IPS-18a (cell line): ENCODE data around the gene NRP2.

Source experiments
- H3K27ac ChIP-seq: one replicate; pipeline ENCODE4 v1.5.1; 2013; ENCODE audit warnings: low read length
- H3K27me3 ChIP-seq: one replicate; pipeline ENCODE4 v1.6.1; 2013; ENCODE audit warnings: mild to moderate bottlenecking, low read length; ENCODE audit not compliant: control insufficient read depth, insufficient read depth
- H3K36me3 ChIP-seq: one replicate; pipeline ENCODE4 v1.6.1; 2013; ENCODE audit warnings: low read depth, low read length; ENCODE audit not compliant: control insufficient read depth
- H3K4me1 ChIP-seq: one replicate; pipeline ENCODE4 v1.6.1; 2013; ENCODE audit warnings: low read depth, low read length; ENCODE audit not compliant: control insufficient read depth
- H3K4me3 ChIP-seq: one replicate; pipeline ENCODE4 v1.5.1; 2013; ENCODE audit warnings: low read length
- H3K9ac ChIP-seq: one replicate; pipeline ENCODE4 v1.6.1; 2013; ENCODE audit warnings: mild to moderate bottlenecking, low read length, moderate library complexity
- H3K9me3 ChIP-seq: one replicate; pipeline ENCODE4 v1.6.1; 2013; ENCODE audit warnings: low read depth, low read length; ENCODE audit not compliant: control insufficient read depth

The NRP2 gene

DNA sequence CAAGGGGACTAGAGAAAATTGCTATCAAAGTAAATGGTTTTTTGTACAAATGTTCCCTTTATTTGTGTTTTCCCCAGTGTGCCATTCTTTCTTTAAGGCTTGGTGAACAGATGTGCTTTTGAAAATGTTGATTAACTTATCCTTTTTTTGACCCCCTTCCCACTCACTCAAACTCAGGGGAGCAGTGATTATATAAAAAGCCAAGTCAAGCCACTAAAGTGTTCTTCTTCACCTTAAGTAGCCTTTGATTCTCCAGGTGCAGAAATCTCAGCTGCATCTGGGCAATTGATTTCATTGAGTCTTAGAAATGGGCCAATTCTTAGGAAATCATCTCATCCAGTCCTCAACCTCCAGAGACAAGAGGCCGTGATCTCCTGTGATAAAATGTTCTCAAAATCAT, 107.6 kb downstream of the NRP2 start:
- no peaks in the 10 kb centered on the region for H3K4me1 ChIP-seq
- H3K36me3 ChIP-seq = peaks cover 7% of the 10 kb centered on the region
- no peak overlapping the region for H3K9ac ChIP-seq
- no peaks in the 10 kb centered on the region for H3K9me3 ChIP-seq
- H3K4me3 ChIP-seq = no peak overlapping the region
- no peaks in the 10 kb centered on the region for H3K27me3 ChIP-seq
- no peak overlapping the region for H3K27ac ChIP-seq

DNA sequence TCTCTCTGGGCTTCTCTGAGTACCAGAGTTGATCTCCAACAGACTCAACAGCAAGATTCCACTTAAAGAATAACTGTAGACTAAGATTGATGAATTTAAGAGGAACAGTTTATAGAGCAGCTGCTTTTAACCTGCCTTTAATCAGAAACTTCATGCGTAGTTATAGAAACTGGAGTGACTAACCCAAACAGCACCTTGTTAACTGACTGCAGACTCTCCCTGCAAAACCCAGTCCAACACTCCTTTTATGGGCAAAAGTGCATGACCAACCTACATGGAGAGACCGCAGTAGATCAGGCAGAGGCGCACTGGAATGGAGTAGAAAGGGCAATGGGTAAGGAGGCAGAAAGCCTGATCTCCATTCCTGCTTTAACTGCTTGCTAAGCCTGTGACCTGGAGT, 110.6 kb downstream of the NRP2 start:
- no peaks in the 10 kb centered on the region for H3K27me3 ChIP-seq
- peaks cover 7% of the 10 kb centered on the region for H3K4me1 ChIP-seq
- no peak overlapping the region for H3K27ac ChIP-seq
- no peaks in the 10 kb centered on the region for H3K9me3 ChIP-seq
- no peak overlapping the region for H3K9ac ChIP-seq
- no peak overlapping the region for H3K4me3 ChIP-seq
- peaks cover 12% of the 10 kb centered on the region for H3K36me3 ChIP-seq

DNA sequence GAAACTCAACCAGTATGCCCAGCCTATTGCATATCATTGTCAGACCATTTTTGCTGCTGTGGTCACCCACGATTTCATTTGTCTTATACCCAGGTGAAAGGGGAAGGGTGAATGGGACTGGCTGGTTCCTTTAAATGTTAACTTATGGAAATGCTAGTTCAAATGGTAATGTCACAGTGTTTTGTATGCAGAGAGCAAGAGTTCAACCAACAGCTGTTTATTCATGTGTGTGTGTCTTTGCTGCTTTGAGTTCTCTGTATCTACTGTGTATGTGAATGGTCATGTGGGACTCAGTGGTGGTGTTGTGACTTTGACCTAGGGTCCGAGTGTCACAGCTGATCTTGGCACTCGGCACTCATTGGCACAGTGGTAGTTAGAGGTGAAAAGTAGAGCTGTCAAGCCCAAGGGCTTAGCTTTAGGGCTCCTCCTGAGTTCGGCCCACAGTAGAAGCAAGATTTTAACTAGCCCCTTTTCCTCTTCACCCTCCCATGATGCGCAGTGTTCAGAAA, 114.6 kb downstream of the NRP2 start:
- peaks cover 12% of the 10 kb centered on the region for H3K36me3 ChIP-seq
- H3K9me3 ChIP-seq = no peaks in the 10 kb centered on the region
- peaks cover 7% of the 10 kb centered on the region for H3K4me1 ChIP-seq
- H3K27ac ChIP-seq = no peak overlapping the region
- no peak overlapping the region for H3K4me3 ChIP-seq
- H3K27me3 ChIP-seq = no peaks in the 10 kb centered on the region
- no peak overlapping the region for H3K9ac ChIP-seq

DNA sequence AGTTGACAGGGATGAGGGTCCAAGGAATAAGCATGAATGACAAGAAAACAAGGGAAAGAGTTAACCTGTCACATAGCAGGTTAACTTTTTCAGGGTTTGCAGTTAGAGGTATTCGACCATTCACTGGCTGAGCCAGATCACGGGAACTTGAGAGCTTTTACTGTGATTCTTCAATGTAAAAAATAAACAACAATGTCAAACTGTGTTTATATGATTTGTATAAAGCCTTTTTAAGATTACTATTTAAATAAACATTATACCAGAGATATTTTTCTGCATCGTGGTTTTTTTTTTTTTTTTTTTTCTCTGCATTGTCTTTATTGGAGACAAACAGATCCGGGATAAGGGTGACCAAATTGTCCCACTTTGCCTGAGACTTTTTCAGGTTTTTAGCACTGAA, 115.6 kb downstream of the NRP2 start:
- Histone ChIP-seq H3K4me1 (peaks cover 7% of the 10 kb centered on the region), H3K27ac (no peak overlapping the region), H3K9me3 (no peaks in the 10 kb centered on the region), H3K27me3 (no peaks in the 10 kb centered on the region), H3K4me3 (no peak overlapping the region), H3K9ac (no peak overlapping the region), H3K36me3 (peaks cover 7% of the 10 kb centered on the region)

DNA sequence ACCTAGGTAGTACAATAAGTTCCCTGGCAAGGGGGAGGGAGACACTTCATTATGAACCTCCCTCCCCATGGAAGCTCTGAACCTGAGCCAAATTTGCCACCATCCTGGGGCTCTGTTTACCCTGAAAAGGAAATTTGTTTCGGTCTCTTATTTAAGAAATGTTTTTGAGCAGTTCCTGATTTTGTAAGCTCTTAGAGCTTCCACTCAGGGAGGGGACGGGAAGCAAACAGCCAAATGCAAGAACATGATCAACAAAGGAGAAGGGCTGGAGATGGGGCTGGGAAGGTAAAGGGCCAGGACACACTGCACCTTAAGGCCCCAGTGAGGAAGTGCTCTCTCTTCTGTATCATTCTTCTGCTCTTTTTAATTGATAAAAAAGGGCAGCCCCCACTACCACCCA, 117.9 kb downstream of the NRP2 start:
- H3K4me1 ChIP-seq = peaks cover 7% of the 10 kb centered on the region
- H3K27me3 ChIP-seq = no peaks in the 10 kb centered on the region
- H3K27ac ChIP-seq = no peak overlapping the region
- H3K9me3 ChIP-seq = no peaks in the 10 kb centered on the region
- peaks cover 5% of the 10 kb centered on the region for H3K36me3 ChIP-seq
- H3K4me3 ChIP-seq = no peak overlapping the region
- no peak overlapping the region for H3K9ac ChIP-seq

DNA sequence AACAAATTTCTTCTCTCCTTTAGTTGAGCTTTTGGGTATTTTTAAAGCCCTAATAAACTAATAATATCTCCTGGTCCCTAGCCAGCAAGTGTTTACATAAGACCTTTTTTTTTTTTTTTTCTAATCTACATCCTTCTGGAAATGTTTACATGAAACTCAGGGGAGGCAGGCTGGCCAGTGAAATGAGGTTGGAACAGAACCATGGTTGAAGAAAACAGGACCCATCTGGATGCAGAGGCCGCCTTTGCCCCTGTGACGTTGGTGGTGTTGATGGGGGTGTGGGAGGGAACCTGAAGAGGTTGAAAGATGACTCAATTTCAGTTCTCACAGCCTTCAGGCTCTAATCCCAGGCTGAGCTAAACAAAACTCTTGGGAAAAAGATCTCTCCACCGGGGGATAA, 118.5 kb downstream of the NRP2 start:
- H3K27ac ChIP-seq = no peak overlapping the region
- H3K9ac ChIP-seq = no peak overlapping the region
- H3K4me1 ChIP-seq = peaks cover 7% of the 10 kb centered on the region
- no peak overlapping the region for H3K4me3 ChIP-seq
- H3K9me3 ChIP-seq = no peaks in the 10 kb centered on the region
- no peaks in the 10 kb centered on the region for H3K27me3 ChIP-seq
- H3K36me3 ChIP-seq = peaks cover under 1% of the 10 kb centered on the region

DNA sequence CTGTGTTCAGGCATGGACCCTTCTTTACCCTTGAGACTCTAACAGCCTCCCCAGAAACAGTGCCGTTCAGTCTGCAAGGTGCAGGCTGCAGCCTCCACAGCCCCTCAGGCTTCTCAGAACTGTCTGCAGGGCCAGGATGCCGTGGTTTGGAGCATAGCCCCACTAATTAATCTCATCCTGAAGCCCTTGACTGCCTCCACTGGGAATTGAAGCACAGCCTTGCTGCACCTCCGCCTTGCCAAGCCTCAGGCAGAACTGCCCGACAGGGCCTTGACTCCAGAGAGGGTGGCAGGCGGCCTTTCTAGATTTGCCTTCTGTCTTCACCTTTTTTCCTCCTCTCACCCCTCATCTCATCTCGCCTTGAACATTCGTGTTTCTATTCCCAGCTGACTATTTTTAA, 119.8 kb downstream of the NRP2 start:
- no peaks in the 10 kb centered on the region for H3K27me3 ChIP-seq
- H3K9me3 ChIP-seq = no peaks in the 10 kb centered on the region
- H3K4me3 ChIP-seq = no peak overlapping the region
- H3K36me3 ChIP-seq = no peaks in the 10 kb centered on the region
- no peaks in the 10 kb centered on the region for H3K4me1 ChIP-seq
- no peak overlapping the region for H3K27ac ChIP-seq
- H3K9ac ChIP-seq = no peak overlapping the region

DNA sequence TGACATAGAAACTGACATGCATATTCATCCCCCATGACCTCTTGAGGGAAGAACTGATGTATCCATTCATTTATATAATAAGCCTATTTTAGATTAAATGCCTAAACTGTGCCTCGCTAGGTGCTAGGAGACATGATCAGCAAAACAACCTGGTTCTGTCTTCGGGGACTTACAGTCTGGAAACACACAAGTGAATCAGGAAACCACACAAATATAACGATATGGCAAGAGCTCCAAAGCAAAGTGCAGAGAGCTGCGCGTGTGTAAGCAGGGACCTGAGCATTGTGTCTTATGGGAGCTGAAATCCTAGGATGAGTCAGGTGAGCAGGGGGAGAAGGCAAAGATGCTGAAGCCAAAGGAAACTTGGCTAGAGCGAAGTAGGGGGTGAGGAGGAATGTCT, 120.6 kb downstream of the NRP2 start:
- Histone ChIP-seq H3K27ac (no peak overlapping the region), H3K4me1 (no peaks in the 10 kb centered on the region), H3K4me3 (no peak overlapping the region), H3K27me3 (no peaks in the 10 kb centered on the region), H3K9me3 (no peaks in the 10 kb centered on the region), H3K9ac (no peak overlapping the region), H3K36me3 (no peaks in the 10 kb centered on the region)

DNA sequence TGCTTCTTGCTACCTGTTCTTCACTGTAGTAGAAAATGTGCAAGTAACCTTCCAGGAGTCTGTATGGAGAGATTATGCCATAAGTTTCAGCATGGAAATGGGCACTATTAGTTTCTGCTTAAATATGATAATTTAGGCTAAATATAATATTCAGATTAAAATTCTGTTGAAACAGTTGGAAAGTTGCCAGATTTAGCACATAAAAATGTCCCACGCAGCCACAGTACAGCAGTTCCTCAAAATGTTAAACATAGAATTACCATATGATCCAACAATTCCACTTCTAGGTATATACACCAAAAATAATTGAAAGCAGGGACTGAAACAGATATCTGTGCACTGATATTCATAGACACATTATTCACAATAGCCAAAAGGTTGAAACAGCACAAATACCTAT, 121.2 kb downstream of the NRP2 start:
- no peak overlapping the region for H3K4me3 ChIP-seq
- H3K36me3 ChIP-seq = no peaks in the 10 kb centered on the region
- no peaks in the 10 kb centered on the region for H3K9me3 ChIP-seq
- no peaks in the 10 kb centered on the region for H3K4me1 ChIP-seq
- no peak overlapping the region for H3K27ac ChIP-seq
- no peaks in the 10 kb centered on the region for H3K27me3 ChIP-seq
- no peak overlapping the region for H3K9ac ChIP-seq

DNA sequence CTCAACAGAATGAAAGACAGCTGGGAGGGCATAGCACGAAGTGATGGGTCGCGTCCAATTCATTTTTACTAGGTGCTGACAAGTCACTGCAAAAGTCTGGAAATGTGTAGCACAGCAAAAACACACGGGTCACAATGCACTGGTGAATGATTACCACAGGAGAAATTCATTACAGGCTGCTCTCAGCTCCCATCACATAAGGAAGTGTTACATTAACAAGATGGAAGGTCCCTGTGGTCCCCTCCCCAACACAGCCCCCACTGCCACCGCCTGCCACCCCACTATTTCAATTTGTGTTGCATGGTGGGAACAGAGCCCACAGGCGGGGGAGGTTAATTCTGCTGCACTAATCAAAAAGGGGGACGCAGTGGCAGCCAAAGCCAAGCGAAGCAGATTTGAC, 122.8 kb downstream of the NRP2 start:
- Histone ChIP-seq H3K27me3 (no peaks in the 10 kb centered on the region), H3K36me3 (no peaks in the 10 kb centered on the region), H3K27ac (no peak overlapping the region), H3K9ac (no peak overlapping the region), H3K4me1 (no peaks in the 10 kb centered on the region), H3K9me3 (no peaks in the 10 kb centered on the region), H3K4me3 (no peak overlapping the region)

DNA sequence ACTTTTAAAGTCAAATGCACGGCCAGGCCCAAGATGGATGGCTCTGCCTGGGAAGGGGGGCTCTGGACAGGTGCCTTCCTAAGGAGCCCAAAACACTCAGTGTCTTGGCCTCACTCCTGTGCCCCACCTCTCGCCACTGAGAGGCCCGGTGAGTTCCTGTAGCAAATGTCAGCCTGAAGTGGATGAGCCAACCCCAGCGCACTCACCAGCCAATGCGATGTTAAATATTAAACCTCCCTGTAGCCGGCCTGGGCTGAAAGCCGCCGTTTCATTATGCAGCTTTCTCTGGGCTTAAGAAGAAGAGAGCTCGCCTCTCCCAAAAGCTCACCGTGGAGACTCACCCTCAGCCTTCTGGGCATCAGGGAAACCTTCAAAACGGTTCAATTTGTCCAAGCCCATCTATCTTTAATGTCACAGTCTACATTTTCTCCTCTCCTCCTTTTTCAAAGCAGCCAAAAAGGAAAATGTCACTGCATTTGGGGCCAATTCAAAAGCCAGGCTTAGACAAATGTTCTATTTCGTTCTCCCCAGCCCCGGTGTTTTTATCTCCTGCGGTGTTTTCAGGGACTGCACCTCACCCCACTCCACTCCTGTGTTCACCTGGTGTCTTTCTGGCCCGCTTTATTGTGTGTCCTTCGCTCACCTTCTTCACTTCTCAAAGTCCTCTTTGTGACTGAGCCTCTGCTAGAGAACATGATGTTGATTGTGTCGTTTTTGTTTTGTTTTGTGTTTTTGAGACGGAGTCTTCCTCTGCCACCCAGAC, 124.0 kb downstream of the NRP2 start:
- H3K4me1 ChIP-seq = no peaks in the 10 kb centered on the region
- no peak overlapping the region for H3K27ac ChIP-seq
- no peak overlapping the region for H3K9ac ChIP-seq
- no peak overlapping the region for H3K4me3 ChIP-seq
- no peaks in the 10 kb centered on the region for H3K9me3 ChIP-seq
- no peaks in the 10 kb centered on the region for H3K27me3 ChIP-seq
- no peaks in the 10 kb centered on the region for H3K36me3 ChIP-seq

DNA sequence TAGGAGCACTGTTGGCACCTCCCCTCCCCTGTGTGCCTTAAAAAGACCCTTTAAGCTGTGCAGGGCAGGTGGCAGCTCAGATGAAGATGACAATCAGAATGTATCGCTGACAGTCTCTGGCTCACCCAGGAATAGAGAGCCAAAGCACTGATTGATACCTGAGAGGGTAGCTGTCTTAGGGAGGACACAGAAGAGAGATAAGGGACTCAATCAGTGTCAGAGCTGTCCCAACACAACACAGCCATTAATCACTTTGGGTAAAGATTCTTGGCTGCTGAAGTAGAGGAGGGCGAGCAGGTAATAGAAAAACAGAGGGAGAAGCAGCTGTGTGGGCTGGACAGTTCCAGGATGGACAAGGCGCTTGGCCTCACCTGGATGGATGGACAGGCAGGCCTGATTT, 124.9 kb downstream of the NRP2 start:
- Histone ChIP-seq H3K4me1 (no peaks in the 10 kb centered on the region), H3K36me3 (no peaks in the 10 kb centered on the region), H3K9ac (no peak overlapping the region), H3K4me3 (no peak overlapping the region), H3K9me3 (no peaks in the 10 kb centered on the region), H3K27me3 (no peaks in the 10 kb centered on the region), H3K27ac (no peak overlapping the region)
